ENCODE data around the gene ABAT. TPM values are rescaled to one million over a fixed set of nuclear protein-coding genes. Genes with fewer than 3 reads are reported as not detected.

Gene ABAT
- total and polyA plus RNA-seq, 2 donors (not counting 1 experiment from before 2014, with no cell fraction given), result 6.2 to 14.3 TPM

GRCh38 chr16:8628981-8629725, 45.3 kb upstream of the ABAT start:
- CTCF ChIA-PET, result interaction anchor here (1.0 kb wide), 1 partner anchor 251 kb away, joined by 3 read pairs; no protein-coding TSS in a partner anchor
- peaks cover 0 to 74% of the 10 kb centered on the region in 2 experiments for H3K36me3 ChIP-seq (replicated peaks in 1 of 2; ENCODE audit: control extremely low read depth in 1 of 2, control insufficient read depth in 1 of 2, extremely low read depth in 1 of 2, insufficient read depth in 2 of 2, low read length in 1 of 2)
- no peaks in the 10 kb centered on the region for H3K4me1 ChIP-seq (ENCODE audit: control insufficient read depth in 2 of 2, insufficient read depth in 2 of 2, low read length in 2 of 2)
- Mint-ChIP-seq H3K27me3 (no peaks in the 10 kb centered on the region), H3K27ac (no peak overlapping the region), H3K9me3 (ENCODE audit: insufficient read depth) (no peaks in the 10 kb centered on the region), H3K4me1 (peaks cover 8% of the 10 kb centered on the region), H3K4me3 (no peak overlapping the region)
- H3K4me3 ChIP-seq (ENCODE audit: control extremely low read depth in 1 of 5, extremely low read depth in 1 of 5, insufficient read depth in 1 of 5, low read depth in 2 of 5, low read length in 4 of 5), result no peak overlapping the region
- TF ChIP-seq CTCF (IDR thresholded peaks at IDR 0.05), result no peak
- no peak for TF ChIP-seq EZH2 (IDR thresholded peaks at IDR 0.05; ENCODE audit: borderline replicate concordance, insufficient read depth, low read depth, low read length, poor library complexity, severe bottlenecking)
- POLR2A ChIA-PET, result no interaction called here
- H4K20me1 ChIP-seq (ENCODE audit: control insufficient read depth, insufficient read depth, low read length, poor library complexity, severe bottlenecking), result peaks cover 14% of the 10 kb centered on the region
- 98% methylated on average over 15 of the region's 16 CpGs for WGBS (ENCODE audit: insufficient coverage)
- no peaks in the 10 kb centered on the region for H3K27me3 ChIP-seq (replicated peaks in 1 of 4; ENCODE audit: control extremely low read depth in 1 of 4, control insufficient read depth in 3 of 4, insufficient read depth in 4 of 4, low read length in 3 of 4)
- DNase-seq (no peak), ATAC-seq (ENCODE audit: low read depth) (no peak)
- H3K9ac ChIP-seq (ENCODE audit: low read length), result no peak overlapping the region
- H2AFZ ChIP-seq (ENCODE audit: insufficient read depth, low read depth, low read length, poor library complexity, severe bottlenecking), result no peak overlapping the region
- H3K27ac ChIP-seq (ENCODE audit: low read length in 2 of 2), result no peak overlapping the region
- H3K4me2 ChIP-seq (replicated peaks; ENCODE audit: low read depth, low read length, poor library complexity, severe bottlenecking), result no peak overlapping the region
- H3K79me2 ChIP-seq (ENCODE audit: control insufficient read depth, insufficient read depth, low read length), result peaks cover 33% of the 10 kb centered on the region
- intact Hi-C loops (cut with micrococcal nuclease), result no loop called here
- no peaks in the 10 kb centered on the region for H3K9me3 ChIP-seq (ENCODE audit: control extremely low read depth in 1 of 3, control insufficient read depth in 2 of 3, insufficient read depth in 1 of 3, low read length in 2 of 3)

- Histone ChIP-seq H3K4me2 (replicated peaks; ENCODE audit: low read depth, low read length, poor library complexity, severe bottlenecking) (no peak overlapping the region), H3K4me1 (ENCODE audit: control insufficient read depth in 2 of 2, insufficient read depth in 2 of 2, low read length in 2 of 2) (no peaks in the 10 kb centered on the region), H3K27me3 (replicated peaks in 1 of 4; ENCODE audit: control extremely low read depth in 1 of 4, control insufficient read depth in 3 of 4, insufficient read depth in 4 of 4, low read length in 3 of 4) (no peaks in the 10 kb centered on the region), H3K9me3 (ENCODE audit: control extremely low read depth in 1 of 3, control insufficient read depth in 2 of 3, insufficient read depth in 1 of 3, low read length in 2 of 3) (no peaks in the 10 kb centered on the region), H3K27ac (ENCODE audit: low read length in 2 of 2) (no peak overlapping the region), H3K79me2 (ENCODE audit: control insufficient read depth, insufficient read depth, low read length) (peaks cover 25% of the 10 kb centered on the region), H3K36me3 (replicated peaks in 1 of 2; ENCODE audit: control extremely low read depth in 1 of 2, control insufficient read depth in 1 of 2, extremely low read depth in 1 of 2, insufficient read depth in 2 of 2, low read length in 1 of 2) (peaks cover 0 to 84% of the 10 kb centered on the region in 2 experiments), H2AFZ (ENCODE audit: insufficient read depth, low read depth, low read length, poor library complexity, severe bottlenecking) (no peak overlapping the region), H3K9ac (ENCODE audit: low read length) (no peak overlapping the region), H4K20me1 (ENCODE audit: control insufficient read depth, insufficient read depth, low read length, poor library complexity, severe bottlenecking) (peaks cover 9% of the 10 kb centered on the region), H3K4me3 (ENCODE audit: control extremely low read depth in 1 of 5, extremely low read depth in 1 of 5, insufficient read depth in 1 of 5, low read depth in 2 of 5, low read length in 4 of 5) (no peak overlapping the region)
- no peak overlapping the region for H3K27ac Mint-ChIP-seq
- no peaks in the 10 kb centered on the region for H3K9me3 Mint-ChIP-seq (ENCODE audit: insufficient read depth)
- POLR2A ChIA-PET, result interaction anchor here (0.6 kb wide), 1 partner anchor 265 kb away, joined by 3 read pairs; no protein-coding TSS in a partner anchor
- no peaks in the 10 kb centered on the region for H3K27me3 Mint-ChIP-seq
- no peak for DNase-seq
- ATAC-seq (ENCODE audit: low read depth), result no peak
- 97% methylated on average over 8 of the region's 11 CpGs for WGBS (ENCODE audit: insufficient coverage)
- H3K4me3 Mint-ChIP-seq, result no peak overlapping the region
- peaks cover 4% of the 10 kb centered on the region for H3K4me1 Mint-ChIP-seq
- CTCF ChIA-PET, result interaction anchor here (1.0 kb wide), 1 partner anchor 250 kb away, joined by 3 read pairs; no protein-coding TSS in a partner anchor
- TF ChIP-seq EZH2 (IDR thresholded peaks at IDR 0.05; ENCODE audit: borderline replicate concordance, insufficient read depth, low read depth, low read length, poor library complexity, severe bottlenecking) (no peak), CTCF (IDR thresholded peaks at IDR 0.05) (no peak)
- intact Hi-C loops (cut with micrococcal nuclease), result no loop called here
These were observed 44.0 kb upstream of the ABAT start for GRCh38 chr16:8630255-8630953.

Data from B cell (primary cell).